ENCODE measurements around the gene RIC8B.

RIC8B gene

GRCh38 chr12:106885026-106885425, 110.5 kb downstream of the RIC8B start:
- no peak for TF ChIP-seq CTCF (IDR thresholded peaks at IDR 0.05; ENCODE audit: low read depth, low read length, missing control alignments)
- H3K4me3 ChIP-seq (replicated peaks; ENCODE audit: low read depth, low read length): no peak overlapping the region
- no peak for DNase-seq (ENCODE audit: extremely low read depth, low read depth)

GRCh38 chr12:106885541-106886249, 111.2 kb downstream of the RIC8B start:
- no peak for TF ChIP-seq CTCF (IDR thresholded peaks at IDR 0.05; ENCODE audit: low read depth, low read length, missing control alignments)
- no peak overlapping the region for H3K4me3 ChIP-seq (replicated peaks; ENCODE audit: low read depth, low read length)
- DNase-seq (ENCODE audit: extremely low read depth, low read depth): no peak

- no peak overlapping the region for H3K4me3 ChIP-seq (replicated peaks; ENCODE audit: low read depth, low read length)
- TF ChIP-seq CTCF (IDR thresholded peaks at IDR 0.05; ENCODE audit: low read depth, low read length, missing control alignments): no peak
- DNase-seq (ENCODE audit: extremely low read depth, low read depth): no peak
These were observed 112.5 kb downstream of the RIC8B start for GRCh38 chr12:106886932-106887331.

GRCh38 chr12:106888348-106888970, 114.0 kb downstream of the RIC8B start:
- no peak overlapping the region for H3K4me3 ChIP-seq (replicated peaks; ENCODE audit: low read depth, low read length)
- no peak for DNase-seq (ENCODE audit: extremely low read depth, low read depth)
- no peak for TF ChIP-seq CTCF (IDR thresholded peaks at IDR 0.05; ENCODE audit: low read depth, low read length, missing control alignments)

- DNase-seq (ENCODE audit: extremely low read depth, low read depth): no peak
- no peak overlapping the region for H3K4me3 ChIP-seq (replicated peaks; ENCODE audit: low read depth, low read length)
- no peak for TF ChIP-seq CTCF (IDR thresholded peaks at IDR 0.05; ENCODE audit: low read depth, low read length, missing control alignments)
These were observed 114.8 kb downstream of the RIC8B start for GRCh38 chr12:106889326-106889725.

- DNase-seq (ENCODE audit: extremely low read depth, low read depth): no peak
- TF ChIP-seq CTCF (IDR thresholded peaks at IDR 0.05; ENCODE audit: low read depth, low read length, missing control alignments): no peak
- no peak overlapping the region for H3K4me3 ChIP-seq (replicated peaks; ENCODE audit: low read depth, low read length)
These were observed 115.6 kb downstream of the RIC8B start for GRCh38 chr12:106889950-106890626.

Data from HFF-Myc (cell line).